Breast epithelium (tissue), 3 donors: ENCODE measurements around the gene MOCS1.

ENCODE experiments used
- CTCF ChIP-seq, 3 donors: fragments of 450-650 bp; IDR thresholded peaks; one replicate each; pipeline ENCODE4 v1.5.1; 2016 to 2017; ENCODE audit warnings: antibody characterized with exemption in 3 of 3, mild to moderate bottlenecking in 3 of 3, moderate library complexity in 3 of 3
- POLR2A ChIP-seq: fragments of 450-650 bp; IDR thresholded peaks from one replicate; pipeline ENCODE4 v1.6.1; 2016; ENCODE audit warnings: antibody characterized with exemption, mild to moderate bottlenecking, moderate library complexity

DNA sequence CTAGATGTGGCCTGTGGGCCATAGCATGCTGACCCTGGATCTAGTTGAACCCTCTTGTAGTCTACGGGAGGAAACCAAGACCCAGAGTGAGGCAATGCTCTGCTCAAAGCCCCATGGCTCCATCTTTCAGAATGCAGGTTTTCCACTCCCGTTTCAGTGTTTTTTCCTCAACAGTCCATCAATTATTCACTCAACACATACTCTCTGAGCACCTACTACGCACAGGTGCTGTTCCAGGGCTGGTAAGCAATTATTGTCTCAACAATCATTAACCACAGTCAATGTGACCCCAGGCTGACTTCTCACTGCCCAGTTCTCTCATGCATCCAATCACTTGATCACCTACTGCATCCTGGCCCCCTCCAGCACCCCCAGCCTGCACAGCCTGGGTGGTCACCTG, 20.0 kb downstream of the MOCS1 start:
- no peak for TF ChIP-seq CTCF (IDR thresholded peaks at IDR 0.05)
- TF ChIP-seq POLR2A: no peak
